Skeletal muscle tissue (tissue), 4 donors: Measurements from ENCODE around the gene BABAM2. TPM values are rescaled to one million over a fixed set of nuclear protein-coding genes. Genes with fewer than 3 reads are reported as not detected.
"Not testable (repeated sequence)": the region's sequence is repeated elsewhere in the genome, so short reads cannot be mapped to it uniquely, and the experiment has no call there.

Experiments
- H3K27ac ChIP-seq: one replicate; pipeline ENCODE4 v1.7.0; 2013; ENCODE audit warnings: mild to moderate bottlenecking, low read depth, low read length, inconsistent platforms
- H3K27me3 ChIP-seq, 3 donors: one replicate each; pipeline ENCODE4 v1.7.0; 2013; ENCODE audit warnings: low read length in 3 of 3; ENCODE audit not compliant: control insufficient read depth in 3 of 3, insufficient read depth in 3 of 3
- H3K36me3 ChIP-seq, 3 donors: one replicate each; pipeline ENCODE4 v1.7.0; 2013; ENCODE audit warnings: low read length in 3 of 3; ENCODE audit not compliant: control insufficient read depth in 3 of 3, insufficient read depth in 3 of 3
- H3K4me1 ChIP-seq, 3 donors: one replicate each; pipeline ENCODE4 v1.7.0; 2013; ENCODE audit warnings: low read length in 3 of 3, mild to moderate bottlenecking in 3 of 3; ENCODE audit not compliant: control insufficient read depth in 3 of 3, insufficient read depth in 3 of 3
- H3K4me3 ChIP-seq, 3 donors: one replicate each; pipeline ENCODE4 v1.7.0; 2013; ENCODE audit warnings: low read length in 3 of 3
- H3K9ac ChIP-seq, 3 donors: one replicate each; pipeline ENCODE4 v1.7.0; 2013; ENCODE audit warnings: low read length in 3 of 3, mild to moderate bottlenecking in 3 of 3, moderate library complexity in 2 of 3, low read depth in 1 of 3
- H3K9me3 ChIP-seq, 3 donors: one replicate each; pipeline ENCODE4 v1.7.0; 2013; ENCODE audit warnings: low read length in 3 of 3; ENCODE audit not compliant: control insufficient read depth in 3 of 3
- total RNA-seq: library from RNA; depleted of rRNA; stranded (reverse); fragments of >200 nt; gene quantifications from one replicate; pipeline ENCODE4 v1.2.3, GENCODE V29; 2014
- donor health status: Osteomylitis.

BABAM2 gene
- total RNA-seq, 1 donor from 2014 or later: 24.0 TPM

DNA sequence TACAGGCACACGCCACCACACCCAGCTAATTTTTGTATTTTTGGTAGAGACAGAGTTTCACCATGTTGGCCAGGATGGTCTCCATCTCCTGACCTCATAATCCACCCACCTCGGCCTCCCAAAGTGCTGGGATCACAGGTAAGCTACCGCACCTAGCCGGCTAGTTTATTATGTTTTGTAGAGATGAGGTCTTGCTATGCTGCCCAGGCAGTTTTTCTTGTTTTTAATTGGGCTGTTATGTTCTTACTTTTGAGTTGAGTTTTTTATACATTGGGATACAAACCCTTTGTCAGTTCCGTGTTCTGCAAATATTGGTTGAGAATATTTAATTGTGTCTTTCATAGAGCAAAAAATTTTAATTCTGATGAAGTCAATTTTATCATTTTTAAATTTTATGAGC is 368.7 kb downstream of the BABAM2 start:
- not testable (repeated sequence) for H3K4me1 ChIP-seq, H3K9me3 ChIP-seq, H3K36me3 ChIP-seq, H3K9ac ChIP-seq, H3K4me3 ChIP-seq, H3K27ac ChIP-seq, H3K27me3 ChIP-seq

DNA sequence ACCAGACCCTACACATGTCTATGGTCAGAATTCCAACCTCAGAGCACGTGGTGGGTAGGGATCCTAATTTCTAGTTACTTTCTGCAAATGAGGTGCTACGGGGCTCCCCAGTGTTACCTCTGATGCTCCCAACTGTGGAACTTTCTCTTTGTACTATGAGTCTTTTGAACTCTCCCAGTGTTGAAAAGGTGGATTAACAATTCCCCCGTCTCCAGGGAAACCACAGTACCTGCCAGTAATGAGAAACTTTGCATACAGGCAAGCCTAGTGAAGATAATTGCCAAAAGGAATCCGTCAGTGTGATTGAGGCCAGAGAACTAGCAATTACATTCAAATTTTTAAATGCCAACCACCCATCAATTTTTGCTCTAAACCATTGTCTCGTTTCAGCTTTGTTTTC is 373.2 kb downstream of the BABAM2 start:
- H3K9ac ChIP-seq: no peak overlapping the region
- no peaks in the 10 kb centered on the region for H3K36me3 ChIP-seq
- H3K27ac ChIP-seq: no peak overlapping the region
- no peaks in the 10 kb centered on the region for H3K9me3 ChIP-seq
- H3K27me3 ChIP-seq: no peaks in the 10 kb centered on the region
- H3K4me1 ChIP-seq: no peaks in the 10 kb centered on the region
- H3K4me3 ChIP-seq: no peak overlapping the region

DNA sequence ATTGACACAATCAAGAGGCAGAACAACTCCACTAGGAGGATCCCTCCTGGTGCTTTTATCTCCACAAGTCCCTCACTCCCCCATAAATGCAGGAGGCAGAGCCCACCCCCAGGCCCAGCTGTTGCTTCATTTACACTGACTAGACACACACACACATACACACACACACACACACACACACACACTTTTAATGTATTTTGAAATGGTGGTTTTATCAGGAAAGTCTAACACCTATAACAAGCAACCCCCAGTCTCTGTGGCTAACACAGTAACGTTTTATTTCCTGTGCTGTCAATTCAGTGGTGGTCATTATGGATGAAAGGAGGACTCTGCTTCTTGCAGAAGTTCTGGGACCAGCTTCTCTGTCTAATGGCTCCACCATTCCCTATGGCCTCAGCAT is 376.8 kb downstream of the BABAM2 start:
- no peak overlapping the region for H3K27ac ChIP-seq
- no peaks in the 10 kb centered on the region for H3K27me3 ChIP-seq
- peaks cover 5 to 7% (median 6%) of the 10 kb centered on the region in 3 donors for H3K4me1 ChIP-seq
- H3K36me3 ChIP-seq: no peaks in the 10 kb centered on the region
- H3K9me3 ChIP-seq: no peaks in the 10 kb centered on the region
- no peak overlapping the region for H3K9ac ChIP-seq
- H3K4me3 ChIP-seq: no peak overlapping the region

DNA sequence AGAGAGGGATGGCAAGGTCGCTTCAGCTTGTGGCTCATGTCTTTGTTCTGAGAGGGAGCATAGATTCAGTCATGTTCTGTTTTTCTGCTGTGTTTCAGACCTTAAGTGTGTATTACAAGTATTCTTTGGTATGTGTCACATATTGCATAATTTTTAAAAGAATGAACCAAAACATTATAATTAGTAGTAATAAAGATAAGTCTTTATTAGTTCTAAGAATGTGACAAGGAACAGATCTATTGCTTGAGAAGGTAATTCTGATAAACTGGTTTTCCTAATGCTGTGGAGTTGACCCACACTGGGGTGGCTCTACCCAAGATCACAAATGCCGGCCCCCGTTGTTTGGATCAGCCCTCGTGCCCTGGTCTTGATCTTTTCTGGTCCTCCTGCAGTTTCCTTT is 377.9 kb downstream of the BABAM2 start:
- Histone ChIP-seq H3K9me3 (no peaks in the 10 kb centered on the region), H3K4me1 (peaks cover 5 to 7% (median 6%) of the 10 kb centered on the region in 3 donors), H3K4me3 (no peak overlapping the region), H3K27me3 (no peaks in the 10 kb centered on the region), H3K9ac (no peak overlapping the region), H3K36me3 (no peaks in the 10 kb centered on the region), H3K27ac (no peak overlapping the region)

DNA sequence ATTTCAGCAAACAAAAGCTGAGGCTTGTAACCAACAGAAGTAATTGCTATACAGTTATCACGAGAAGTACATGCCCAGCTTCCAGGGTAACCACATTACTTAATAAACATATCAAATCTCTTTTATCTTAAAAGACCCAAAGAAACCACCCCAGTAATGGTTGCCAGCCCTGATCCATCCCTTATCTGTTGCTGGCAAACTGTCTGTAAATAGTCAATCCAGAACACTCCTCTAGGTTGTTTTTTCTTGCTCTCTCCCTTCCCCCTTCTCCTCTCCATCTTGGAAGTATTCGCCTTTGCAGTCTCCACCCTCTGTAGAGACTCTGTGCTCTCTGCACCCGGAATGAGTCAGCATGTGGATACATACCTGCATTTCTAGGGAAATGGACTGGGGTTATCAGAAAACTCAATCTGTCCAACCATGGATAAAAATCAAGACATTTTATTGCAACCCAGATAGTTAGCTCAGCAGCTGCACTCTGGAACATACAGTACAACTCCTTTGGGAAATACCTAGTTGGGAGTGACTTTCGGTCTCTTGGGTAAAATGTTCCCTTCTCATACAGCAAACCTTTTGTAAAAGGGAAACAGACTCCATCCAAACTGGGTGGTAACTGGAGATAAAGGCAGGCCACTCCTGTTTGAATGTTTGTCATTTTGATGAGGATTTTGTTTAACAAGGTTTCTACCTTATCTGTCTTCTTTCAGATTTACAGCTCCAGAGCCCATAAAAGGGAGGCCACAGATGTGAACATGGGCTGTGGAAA is 378.7 kb downstream of the BABAM2 start:
- H3K27me3 ChIP-seq: no peaks in the 10 kb centered on the region
- peaks cover 5 to 12% (median 7%) of the 10 kb centered on the region in 3 donors for H3K4me1 ChIP-seq
- H3K9ac ChIP-seq: no peak overlapping the region
- no peak overlapping the region for H3K4me3 ChIP-seq
- H3K36me3 ChIP-seq: no peaks in the 10 kb centered on the region
- H3K27ac ChIP-seq: no peak overlapping the region
- no peaks in the 10 kb centered on the region for H3K9me3 ChIP-seq

DNA sequence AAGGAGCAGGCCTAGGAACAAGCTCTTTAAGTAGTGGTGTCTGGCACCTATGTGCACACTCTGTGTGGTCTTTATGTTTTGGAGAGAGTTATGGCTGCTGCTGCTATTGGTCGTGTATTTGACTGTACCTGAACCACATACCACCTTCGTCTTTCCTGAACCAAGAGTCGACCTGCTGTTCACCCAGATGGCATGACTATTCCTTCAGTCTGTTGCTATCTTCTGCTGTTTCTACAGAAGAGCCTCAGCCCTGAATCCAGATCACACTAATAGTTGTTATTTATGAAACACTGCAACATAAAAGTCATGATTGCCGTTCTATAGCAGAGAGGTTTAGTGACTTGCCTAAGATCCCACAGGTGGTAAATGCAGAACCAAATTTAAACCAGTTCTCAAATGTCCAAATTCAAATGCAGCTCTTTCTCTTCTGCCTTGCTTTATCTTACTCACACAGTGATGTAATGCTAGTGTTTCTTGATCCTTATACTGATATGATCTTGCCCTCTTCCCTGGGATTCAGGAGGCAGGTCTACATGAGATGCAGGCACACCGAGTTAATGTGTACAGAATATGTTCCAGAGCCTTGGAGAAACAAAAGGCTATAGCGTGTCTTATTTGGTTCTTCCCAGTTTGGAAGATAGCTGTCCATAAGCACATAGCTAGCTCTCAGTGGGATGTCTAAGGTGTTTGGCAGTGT is 380.1 kb downstream of the BABAM2 start:
- no peaks in the 10 kb centered on the region for H3K27me3 ChIP-seq
- H3K9me3 ChIP-seq: no peaks in the 10 kb centered on the region
- H3K9ac ChIP-seq: no peak overlapping the region
- no peaks in the 10 kb centered on the region for H3K36me3 ChIP-seq
- H3K4me3 ChIP-seq: no peak overlapping the region
- H3K27ac ChIP-seq: no peak overlapping the region
- peaks cover 17 to 25% (median 20%) of the 10 kb centered on the region in 3 donors for H3K4me1 ChIP-seq

DNA sequence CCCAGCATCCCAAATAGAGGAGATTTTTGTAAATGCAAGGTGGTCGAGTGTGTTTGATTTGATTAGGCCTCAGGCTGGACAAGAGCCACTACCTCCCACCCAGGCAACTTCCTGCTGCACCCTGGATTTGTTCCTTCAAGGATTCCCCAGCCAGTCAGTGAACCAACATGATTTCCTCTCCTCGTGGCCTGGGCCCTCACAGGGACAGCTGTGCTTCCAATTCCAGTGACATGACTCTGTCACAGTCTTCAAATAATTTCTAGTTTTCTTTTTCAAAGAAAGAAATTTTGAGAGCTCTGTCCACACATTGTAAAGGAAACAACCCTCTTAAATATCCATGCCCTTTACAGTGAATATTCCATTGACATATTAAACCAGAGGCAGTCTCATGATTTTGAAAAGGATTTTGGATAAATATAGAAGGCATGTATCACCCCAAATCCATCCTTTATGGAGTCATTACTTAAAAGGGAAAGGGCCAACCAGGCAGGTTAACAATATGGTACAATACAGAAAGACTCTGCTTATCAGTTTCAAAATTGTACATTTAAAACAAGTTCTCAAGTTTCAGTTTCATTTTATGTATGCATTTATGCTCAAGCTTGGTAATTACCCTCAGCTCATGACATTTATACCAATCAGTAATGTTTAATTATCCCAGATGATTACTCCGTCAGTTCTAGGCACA is 380.8 kb downstream of the BABAM2 start:
- Histone ChIP-seq H3K27me3 (no peaks in the 10 kb centered on the region), H3K27ac (no peak overlapping the region), H3K36me3 (no peaks in the 10 kb centered on the region), H3K4me1 (peaks cover 18 to 30% (median 24%) of the 10 kb centered on the region in 3 donors), H3K9ac (no peak overlapping the region), H3K4me3 (no peak overlapping the region), H3K9me3 (no peaks in the 10 kb centered on the region)

DNA sequence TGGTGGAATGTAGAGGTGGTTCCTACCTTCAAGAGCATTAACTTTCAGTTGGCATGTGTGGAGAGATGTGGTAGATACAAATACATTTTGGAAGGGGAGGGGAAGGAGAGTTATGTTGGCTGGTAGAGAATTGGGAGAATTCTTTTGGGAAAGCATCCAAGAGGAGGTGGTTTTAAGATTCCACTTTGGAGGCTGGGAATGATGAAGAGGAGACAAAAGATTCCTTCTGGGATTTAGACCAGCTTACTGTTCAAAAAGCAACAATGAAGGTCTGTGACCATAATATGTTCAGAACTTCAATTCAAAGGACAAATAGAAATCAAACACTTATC is 381.4 kb downstream of the BABAM2 start:
- H3K27ac ChIP-seq: no peak overlapping the region
- no peaks in the 10 kb centered on the region for H3K9me3 ChIP-seq
- peaks cover 18 to 35% (median 29%) of the 10 kb centered on the region in 3 donors for H3K4me1 ChIP-seq
- no peak overlapping the region for H3K9ac ChIP-seq
- no peak overlapping the region for H3K4me3 ChIP-seq
- H3K27me3 ChIP-seq: no peaks in the 10 kb centered on the region
- H3K36me3 ChIP-seq: no peaks in the 10 kb centered on the region

DNA sequence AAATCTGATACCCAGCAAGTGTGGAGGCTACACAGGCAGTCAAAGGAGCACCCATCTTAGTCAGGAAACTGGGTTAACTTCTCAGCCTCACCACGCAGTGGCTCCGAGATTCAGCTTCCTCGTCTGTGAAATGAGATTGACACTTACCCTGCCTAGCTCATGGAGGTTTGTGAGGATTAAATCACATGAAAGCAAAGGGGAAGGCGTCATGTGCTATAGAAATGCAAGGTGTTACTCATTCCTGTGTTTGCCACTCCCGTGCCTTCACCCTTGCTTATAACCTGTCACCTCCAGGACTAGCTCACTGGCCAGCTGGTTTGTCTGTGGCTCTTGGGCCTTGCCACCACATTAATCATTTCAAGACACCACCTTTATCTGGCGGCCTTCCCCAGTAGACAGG is 383.2 kb downstream of the BABAM2 start:
- H3K36me3 ChIP-seq: no peaks in the 10 kb centered on the region
- no peaks in the 10 kb centered on the region for H3K9me3 ChIP-seq
- no peaks in the 10 kb centered on the region for H3K27me3 ChIP-seq
- no peak overlapping the region for H3K4me3 ChIP-seq
- no peak overlapping the region for H3K27ac ChIP-seq
- peaks cover 18 to 38% (median 31%) of the 10 kb centered on the region in 3 donors for H3K4me1 ChIP-seq
- no peak overlapping the region for H3K9ac ChIP-seq
